ENCODE measurements around the gene MTREX. TPM values are rescaled to one million over a fixed set of nuclear protein-coding genes. Genes with fewer than 3 reads are reported as not detected.

The MTREX gene
- polyA plus RNA-seq, 3 donors: 10.2 to 14.4 (median 12.2) TPM

DNA sequence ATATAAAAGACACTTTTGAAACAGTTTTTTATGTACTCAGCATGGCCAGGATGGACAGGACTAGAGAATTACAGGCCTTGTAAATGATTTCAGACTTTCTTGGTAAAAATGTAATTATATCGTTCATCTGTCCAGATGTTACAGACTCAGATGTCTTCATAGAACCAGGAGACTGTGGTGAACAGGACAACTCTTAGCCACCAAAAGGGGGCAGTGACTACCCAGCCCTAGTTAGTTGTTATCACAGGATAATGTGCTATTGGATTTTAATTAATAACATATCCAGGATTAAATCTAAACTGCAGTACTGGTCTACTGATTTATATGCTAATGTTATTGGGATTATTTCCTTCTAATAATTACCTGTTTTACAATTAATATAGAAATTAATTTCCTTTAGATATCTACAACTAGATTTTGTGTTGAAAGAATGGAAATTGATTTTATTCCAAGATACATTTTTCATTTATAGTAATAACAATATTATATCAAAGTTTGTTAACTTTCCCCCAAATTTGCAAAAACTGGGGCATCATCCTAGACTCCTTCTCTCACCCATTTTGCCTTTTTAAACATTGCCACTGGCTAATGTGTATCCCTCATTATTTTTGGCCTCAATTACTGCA is 99.4 kb downstream of the MTREX start:
- Histone ChIP-seq H3K9me3 (replicated peaks in 1 of 2; ENCODE audit: control insufficient read depth in 1 of 2, insufficient read depth in 1 of 2, low read length in 2 of 2) (no peaks in the 10 kb centered on the region), H3K79me2 (ENCODE audit: insufficient read depth, low read length) (no peaks in the 10 kb centered on the region), H3K27ac (ENCODE audit: low read depth in 1 of 2, low read length in 2 of 2) (no peak overlapping the region), H3K4me1 (ENCODE audit: control insufficient read depth in 1 of 2, insufficient read depth in 2 of 2, low read length in 2 of 2) (peaks cover 0 to 5% of the 10 kb centered on the region in 2 donors), H2AFZ (ENCODE audit: insufficient read depth, low read depth, low read length, poor library complexity, severe bottlenecking) (no peak overlapping the region), H4K20me1 (ENCODE audit: insufficient read depth, low read length) (peaks cover 4% of the 10 kb centered on the region), H3K27me3 (ENCODE audit: control insufficient read depth in 2 of 2, insufficient read depth in 2 of 2, low read length in 2 of 2) (no peaks in the 10 kb centered on the region), H3K4me2 (replicated peaks; ENCODE audit: extremely low read depth, low read length, poor library complexity, severe bottlenecking) (no peak overlapping the region), H3K36me3 (replicated peaks in 1 of 2; ENCODE audit: control insufficient read depth in 1 of 2, insufficient read depth in 2 of 2, low read length in 2 of 2) (peaks cover 56 to 80% of the 10 kb centered on the region in 2 donors), H3K4me3 (replicated peaks in 1 of 3; ENCODE audit: low read depth in 2 of 3, low read length in 3 of 3) (no peak overlapping the region), H3K9ac (ENCODE audit: insufficient read depth, low read length, poor library complexity, severe bottlenecking) (no peak overlapping the region)
- Mint-ChIP-seq H3K4me3 (no peak overlapping the region), H3K27me3 (ENCODE audit: low read depth in 3 of 3) (no peaks in the 10 kb centered on the region), H3K4me1 (peaks cover 16% of the 10 kb centered on the region), H3K9me3 (peaks cover 0 to 2% (median 0%) of the 10 kb centered on the region in 7 donors), H3K36me3 (peaks cover 55 to 65% of the 10 kb centered on the region in 2 donors), H3K27ac (no peak overlapping the region)
- no CpG with 5 or more reads among the region's 1 CpG for WGBS (ENCODE audit: insufficient coverage)
- intact Hi-C loops (cut with micrococcal nuclease): no loop called here
- TF ChIP-seq, protein P1, sequence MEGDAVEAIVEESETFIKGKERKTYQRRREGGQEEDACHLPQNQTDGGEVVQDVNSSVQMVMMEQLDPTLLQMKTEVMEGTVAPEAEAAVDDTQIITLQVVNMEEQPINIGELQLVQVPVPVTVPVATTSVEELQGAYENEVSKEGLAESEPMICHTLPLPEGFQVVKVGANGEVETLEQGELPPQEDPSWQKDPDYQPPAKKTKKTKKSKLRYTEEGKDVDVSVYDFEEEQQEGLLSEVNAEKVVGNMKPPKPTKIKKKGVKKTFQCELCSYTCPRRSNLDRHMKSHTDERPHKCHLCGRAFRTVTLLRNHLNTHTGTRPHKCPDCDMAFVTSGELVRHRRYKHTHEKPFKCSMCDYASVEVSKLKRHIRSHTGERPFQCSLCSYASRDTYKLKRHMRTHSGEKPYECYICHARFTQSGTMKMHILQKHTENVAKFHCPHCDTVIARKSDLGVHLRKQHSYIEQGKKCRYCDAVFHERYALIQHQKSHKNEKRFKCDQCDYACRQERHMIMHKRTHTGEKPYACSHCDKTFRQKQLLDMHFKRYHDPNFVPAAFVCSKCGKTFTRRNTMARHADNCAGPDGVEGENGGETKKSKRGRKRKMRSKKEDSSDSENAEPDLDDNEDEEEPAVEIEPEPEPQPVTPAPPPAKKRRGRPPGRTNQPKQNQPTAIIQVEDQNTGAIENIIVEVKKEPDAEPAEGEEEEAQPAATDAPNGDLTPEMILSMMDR (IDR thresholded peaks at IDR 0.05): no peak
- no peak for DNase-seq

GRCh38 chr5:55407984-55408383 is 100.2 kb downstream of the MTREX start:
- no peak for DNase-seq
- Histone ChIP-seq H3K4me1 (ENCODE audit: control insufficient read depth in 1 of 2, insufficient read depth in 2 of 2, low read length in 2 of 2) (peaks cover 0 to 5% of the 10 kb centered on the region in 2 donors), H3K27me3 (ENCODE audit: control insufficient read depth in 2 of 2, insufficient read depth in 2 of 2, low read length in 2 of 2) (no peaks in the 10 kb centered on the region), H3K4me2 (replicated peaks; ENCODE audit: extremely low read depth, low read length, poor library complexity, severe bottlenecking) (no peak overlapping the region), H2AFZ (ENCODE audit: insufficient read depth, low read depth, low read length, poor library complexity, severe bottlenecking) (no peak overlapping the region), H3K36me3 (replicated peaks in 1 of 2; ENCODE audit: control insufficient read depth in 1 of 2, insufficient read depth in 2 of 2, low read length in 2 of 2) (peaks cover 52 to 79% of the 10 kb centered on the region in 2 donors), H4K20me1 (ENCODE audit: insufficient read depth, low read length) (peaks cover 4% of the 10 kb centered on the region), H3K9ac (ENCODE audit: insufficient read depth, low read length, poor library complexity, severe bottlenecking) (no peak overlapping the region), H3K79me2 (ENCODE audit: insufficient read depth, low read length) (no peaks in the 10 kb centered on the region), H3K9me3 (replicated peaks in 1 of 2; ENCODE audit: control insufficient read depth in 1 of 2, insufficient read depth in 1 of 2, low read length in 2 of 2) (no peaks in the 10 kb centered on the region), H3K4me3 (replicated peaks in 1 of 3; ENCODE audit: low read depth in 2 of 3, low read length in 3 of 3) (no peak overlapping the region), H3K27ac (ENCODE audit: low read depth in 1 of 2, low read length in 2 of 2) (peak overlapping the region in 1 of 2 donors; percentile 16)
- Mint-ChIP-seq H3K4me1 (peaks cover 19% of the 10 kb centered on the region), H3K27me3 (ENCODE audit: low read depth in 3 of 3) (no peaks in the 10 kb centered on the region), H3K36me3 (peaks cover 54 to 61% of the 10 kb centered on the region in 2 donors), H3K9me3 (peaks cover 0 to 2% (median 0%) of the 10 kb centered on the region in 7 donors), H3K27ac (peak overlapping the region in 1 of 7 donors; percentile 43), H3K4me3 (no peak overlapping the region)
- 94% methylated on average over 2 of the region's 3 CpGs for WGBS (ENCODE audit: insufficient coverage)
- intact Hi-C loops (cut with micrococcal nuclease): no loop called here
- TF ChIP-seq, protein P1 (IDR thresholded peaks at IDR 0.05): no peak
